IPS DF 6.9 (cell line): Measurements from ENCODE around the gene METTL16.

ENCODE experiments used
- DNase-seq: peaks from one replicate; pipeline ENCODE4 v3.0.0-alpha.2; 2013; ENCODE audit warnings: low read depth, low spot score
- H3K27ac ChIP-seq: one replicate; pipeline ENCODE4 v1.5.1; 2013; ENCODE audit warnings: low read length, control low read depth
- H3K27me3 ChIP-seq: 2 replicates; pipeline ENCODE4 v1.6.1; 2013; ENCODE audit warnings: mild to moderate bottlenecking, low read length; ENCODE audit not compliant: control insufficient read depth, insufficient read depth
- H3K36me3 ChIP-seq: 2 replicates; pipeline ENCODE4 v1.6.1; 2013; ENCODE audit warnings: low read length; ENCODE audit not compliant: control insufficient read depth, insufficient read depth
- H3K4me1 ChIP-seq: 2 replicates; pipeline ENCODE4 v1.6.1; 2013; ENCODE audit warnings: low read length; ENCODE audit not compliant: control insufficient read depth, insufficient read depth
- H3K4me3 ChIP-seq: 2 replicates; pipeline ENCODE4 v1.5.1; 2013; ENCODE audit warnings: mild to moderate bottlenecking, low read length
- H3K9me3 ChIP-seq: 2 replicates; pipeline ENCODE4 v1.6.1; 2013; ENCODE audit warnings: low read length, inconsistent platforms; ENCODE audit not compliant: control insufficient read depth, insufficient read depth
- WGBS: extraction: QIAGEN DNeasy Blood & Tissue Kit; methylation state at CpG from one replicate; pipeline ENCODE4 v1.1.7; 2013; ENCODE audit warnings: mixed read lengths, missing lambda C conversion rate; ENCODE audit not compliant: insufficient read length, insufficient coverage; 5-methylcytosine and 5-hydroxymethylcytosine counted together

The METTL16 gene

DNA sequence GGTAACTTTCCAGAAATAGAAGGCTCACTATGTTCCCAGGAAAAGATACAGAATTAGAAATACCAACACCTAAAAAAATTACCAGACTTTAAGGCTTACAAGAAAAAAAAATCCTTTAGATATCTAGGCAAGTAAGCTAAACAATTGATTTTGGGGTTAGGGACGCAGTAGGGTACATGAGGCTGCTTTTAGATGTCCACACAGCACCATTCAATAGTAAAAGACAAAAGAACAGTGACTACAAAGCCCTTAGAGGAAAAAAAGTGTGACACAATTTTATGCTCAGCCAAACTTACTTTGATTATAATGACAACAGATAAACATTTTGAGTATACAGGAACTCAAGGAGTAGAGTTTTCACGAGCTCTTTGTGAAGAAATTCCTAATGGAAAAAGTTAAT, 29.9 kb downstream of the METTL16 start:
- H3K27me3 ChIP-seq: no peaks in the 10 kb centered on the region
- no peak for DNase-seq
- H3K36me3 ChIP-seq: no peaks in the 10 kb centered on the region
- H3K4me3 ChIP-seq: no peak overlapping the region
- H3K9me3 ChIP-seq: no peaks in the 10 kb centered on the region
- H3K27ac ChIP-seq: no peak overlapping the region
- peaks cover 2% of the 10 kb centered on the region; the same call in 1 of the 2 replicates for H3K4me1 ChIP-seq
- WGBS: no CpG with 5 or more reads among the region's 2 CpGs

DNA sequence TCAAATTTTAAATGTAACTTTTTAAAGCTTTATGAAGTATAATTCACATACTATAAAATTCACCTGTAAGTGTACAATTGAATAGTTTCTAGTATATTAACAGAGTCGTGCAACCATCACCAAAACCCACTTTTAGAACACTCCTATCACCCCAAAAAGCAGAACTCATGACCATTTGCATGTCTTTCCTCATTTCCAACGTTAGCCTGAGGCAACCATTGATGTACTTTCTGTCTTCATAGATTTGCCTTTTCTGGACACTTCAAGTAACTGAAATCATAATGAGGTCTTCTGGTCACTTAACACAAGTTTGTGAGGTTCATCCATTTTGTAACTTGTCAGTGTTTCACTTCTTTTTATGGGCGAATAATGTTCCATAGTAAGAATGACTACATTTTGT, 33.2 kb downstream of the METTL16 start:
- no peak for DNase-seq
- H3K36me3 ChIP-seq: peaks cover 5% of the 10 kb centered on the region; the same call in 1 of the 2 replicates
- no peaks in the 10 kb centered on the region; the same call in 1 of the 2 replicates for H3K9me3 ChIP-seq
- no CpG with 5 or more reads among the region's 3 CpGs for WGBS
- H3K27ac ChIP-seq: no peak overlapping the region
- no peak overlapping the region for H3K4me3 ChIP-seq
- no peaks in the 10 kb centered on the region for H3K4me1 ChIP-seq
- H3K27me3 ChIP-seq: no peaks in the 10 kb centered on the region

DNA sequence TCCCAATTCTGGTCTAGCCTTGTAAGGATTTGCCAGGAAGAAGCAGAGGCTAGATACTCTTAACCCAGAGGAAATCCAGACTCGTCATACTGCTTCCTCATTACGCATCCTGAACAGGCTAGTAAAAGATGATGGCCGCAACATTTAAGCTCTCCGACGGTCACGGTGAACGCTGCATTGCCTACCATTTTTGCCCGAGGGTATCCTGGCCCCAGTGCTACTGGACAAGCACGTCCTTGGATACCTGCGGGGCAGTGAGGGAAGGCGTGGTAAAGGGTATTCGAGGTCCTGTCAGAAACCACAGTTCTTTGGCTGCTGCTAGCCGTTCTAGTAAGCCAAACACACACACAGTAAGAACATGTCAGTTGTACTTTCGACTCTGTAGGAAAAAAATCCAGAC, 36.6 kb downstream of the METTL16 start:
- Histone ChIP-seq H3K9me3 (no peaks in the 10 kb centered on the region; the same call in 1 of the 2 replicates), H3K4me3 (no peak overlapping the region), H3K4me1 (no peaks in the 10 kb centered on the region), H3K36me3 (peaks cover 5% of the 10 kb centered on the region; the same call in 1 of the 2 replicates), H3K27me3 (no peaks in the 10 kb centered on the region), H3K27ac (no peak overlapping the region)
- no peak for DNase-seq
- no CpG with 5 or more reads among the region's 14 CpGs for WGBS

DNA sequence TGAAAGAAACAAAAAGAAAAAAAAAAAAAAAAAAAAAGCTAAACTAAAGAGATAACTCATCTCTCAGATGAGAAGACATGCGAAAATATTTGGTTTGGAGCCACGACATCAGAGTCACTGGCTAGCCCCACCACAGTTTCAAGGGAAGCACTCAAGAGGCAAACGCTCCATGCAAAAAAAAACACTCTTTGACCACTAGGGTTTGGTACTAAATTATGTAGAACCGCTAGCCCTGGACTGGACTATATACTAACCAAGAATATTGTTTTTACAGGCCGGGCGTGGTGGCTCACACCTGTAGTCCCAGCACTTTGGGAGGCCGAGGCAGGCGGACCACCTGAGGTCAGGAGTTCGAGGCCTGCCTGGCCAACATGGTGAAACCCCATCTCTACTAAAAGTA, 37.3 kb downstream of the METTL16 start:
- no peak for DNase-seq
- Histone ChIP-seq H3K27ac (no peak overlapping the region), H3K36me3 (peaks cover 5% of the 10 kb centered on the region; the same call in 1 of the 2 replicates), H3K4me3 (no peak overlapping the region), H3K27me3 (no peaks in the 10 kb centered on the region), H3K4me1 (no peaks in the 10 kb centered on the region), H3K9me3 (no peaks in the 10 kb centered on the region; the same call in 1 of the 2 replicates)
- no CpG with 5 or more reads among the region's 9 CpGs for WGBS

DNA sequence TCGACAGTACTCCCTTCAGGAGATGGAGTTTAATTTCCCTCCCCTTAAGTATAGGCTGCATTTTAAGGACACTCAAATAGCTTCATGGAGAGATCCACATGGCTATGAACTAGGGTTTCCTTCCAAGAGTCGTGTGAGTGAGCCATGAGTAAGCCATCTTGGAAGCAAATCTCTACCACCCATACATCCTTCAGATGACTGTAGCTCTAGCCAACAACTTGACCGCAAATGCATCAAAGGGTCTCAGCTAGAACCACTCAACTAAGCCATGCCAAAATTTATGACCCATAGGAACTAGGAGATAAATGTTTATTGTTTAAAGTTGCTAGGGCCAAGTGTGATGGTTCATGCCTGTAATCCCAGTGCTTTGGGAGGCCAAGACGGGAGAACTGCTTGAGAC, 43.4 kb downstream of the METTL16 start:
- DNase-seq: no peak
- Histone ChIP-seq H3K27me3 (no peaks in the 10 kb centered on the region), H3K4me3 (no peak overlapping the region), H3K27ac (no peak overlapping the region), H3K36me3 (peaks cover 13% of the 10 kb centered on the region; the same call in 1 of the 2 replicates), H3K9me3 (no peaks in the 10 kb centered on the region), H3K4me1 (no peaks in the 10 kb centered on the region)
- WGBS: no CpG with 5 or more reads among the region's 4 CpGs

DNA sequence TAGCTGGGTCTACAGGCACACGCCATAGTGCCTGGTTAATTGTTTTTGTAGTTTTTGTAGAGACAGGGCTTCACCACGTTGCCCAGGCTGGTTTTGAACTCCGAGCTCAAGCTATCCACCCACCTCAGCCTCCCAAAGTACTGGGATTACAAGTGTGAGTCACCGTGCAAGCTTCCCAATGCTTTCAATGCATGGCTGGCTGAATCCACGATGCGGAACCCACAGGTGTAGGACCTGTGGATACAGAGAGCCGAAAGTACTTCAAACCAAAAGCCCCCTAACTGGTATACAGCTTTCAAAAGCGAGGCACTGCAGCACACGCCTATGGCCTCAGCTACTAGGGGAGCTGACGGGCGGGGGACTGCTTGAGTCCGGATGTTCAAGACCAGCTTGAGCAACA, 44.8 kb downstream of the METTL16 start:
- Histone ChIP-seq H3K36me3 (peaks cover 18% of the 10 kb centered on the region; the same call in 1 of the 2 replicates), H3K4me1 (no peaks in the 10 kb centered on the region), H3K27me3 (no peaks in the 10 kb centered on the region), H3K9me3 (no peaks in the 10 kb centered on the region), H3K27ac (no peak overlapping the region), H3K4me3 (no peak overlapping the region)
- WGBS: no CpG with 5 or more reads among the region's 12 CpGs
- no peak for DNase-seq

DNA sequence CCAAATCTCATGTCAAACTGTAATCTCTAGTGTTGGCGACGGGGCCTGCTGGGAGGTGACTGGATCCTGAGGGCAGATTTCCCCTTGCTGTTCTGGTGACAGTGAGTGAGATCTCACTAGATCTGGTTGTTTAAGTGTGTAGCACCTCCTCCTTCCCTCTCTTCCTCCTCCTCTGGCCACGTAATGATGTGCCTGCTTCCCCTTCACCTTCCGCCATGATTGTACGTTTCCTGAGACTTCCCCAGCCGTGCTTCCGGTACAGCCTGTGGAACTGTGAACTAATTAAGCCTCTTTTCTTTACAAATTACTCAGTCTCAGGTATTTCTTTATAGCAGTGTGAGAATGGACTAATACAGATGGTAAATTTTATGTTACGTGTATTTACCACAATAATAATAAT, 49.2 kb downstream of the METTL16 start:
- Histone ChIP-seq H3K27ac (no peak overlapping the region), H3K9me3 (no peaks in the 10 kb centered on the region), H3K4me3 (no peak overlapping the region), H3K27me3 (no peaks in the 10 kb centered on the region), H3K4me1 (no peaks in the 10 kb centered on the region), H3K36me3 (peaks cover 19% of the 10 kb centered on the region; the same call in 1 of the 2 replicates)
- DNase-seq: no peak
- no CpG with 5 or more reads among the region's 8 CpGs for WGBS

DNA sequence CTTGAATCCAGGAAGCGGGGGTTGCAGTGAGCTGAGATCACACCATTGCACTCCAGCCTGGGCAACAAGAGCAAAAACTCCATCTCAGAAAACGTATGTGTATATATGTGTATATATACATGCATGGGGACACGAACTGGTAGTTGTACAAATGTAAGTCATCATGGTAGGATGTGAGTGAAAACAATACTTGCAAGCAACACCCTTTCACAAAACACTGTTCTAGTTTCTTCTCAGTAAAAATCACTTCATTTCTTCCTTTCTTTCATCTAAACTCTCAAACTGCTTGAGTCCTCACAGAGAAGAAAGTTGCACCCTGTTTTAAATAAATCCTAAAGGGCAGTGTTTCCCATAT, 51.8 kb downstream of the METTL16 start:
- Histone ChIP-seq H3K4me3 (no peak overlapping the region), H3K36me3 (peaks cover 18% of the 10 kb centered on the region; the same call in 1 of the 2 replicates), H3K27me3 (no peaks in the 10 kb centered on the region), H3K27ac (no peak overlapping the region), H3K4me1 (no peaks in the 10 kb centered on the region), H3K9me3 (no peaks in the 10 kb centered on the region)
- WGBS: no CpG with 5 or more reads among the region's 3 CpGs
- DNase-seq: no peak

DNA sequence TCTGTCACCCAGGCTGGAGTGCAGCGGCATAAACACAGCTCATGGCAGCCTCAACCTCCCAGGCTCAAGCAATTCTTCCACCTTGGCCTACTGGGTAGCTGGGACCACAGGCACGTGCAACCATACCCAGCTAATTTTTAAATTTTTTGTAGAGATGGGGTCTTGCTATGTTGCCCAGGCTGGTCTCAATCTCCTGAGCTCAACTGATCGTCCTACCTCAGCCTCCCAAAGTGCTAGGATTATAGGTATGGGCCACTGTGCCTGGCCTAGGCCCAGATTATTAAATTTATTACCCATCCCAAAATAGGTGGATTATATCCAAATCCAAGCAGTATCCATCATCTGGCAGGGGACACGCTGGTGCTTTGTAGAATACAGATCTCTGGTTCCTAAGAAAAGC, 53.8 kb downstream of the METTL16 start:
- H3K36me3 ChIP-seq: peaks cover 12% of the 10 kb centered on the region; the same call in 1 of the 2 replicates
- no peak for DNase-seq
- H3K4me1 ChIP-seq: no peaks in the 10 kb centered on the region
- H3K27ac ChIP-seq: no peak overlapping the region
- WGBS: no CpG with 5 or more reads among the region's 4 CpGs
- no peaks in the 10 kb centered on the region for H3K27me3 ChIP-seq
- no peak overlapping the region for H3K4me3 ChIP-seq
- H3K9me3 ChIP-seq: no peaks in the 10 kb centered on the region

DNA sequence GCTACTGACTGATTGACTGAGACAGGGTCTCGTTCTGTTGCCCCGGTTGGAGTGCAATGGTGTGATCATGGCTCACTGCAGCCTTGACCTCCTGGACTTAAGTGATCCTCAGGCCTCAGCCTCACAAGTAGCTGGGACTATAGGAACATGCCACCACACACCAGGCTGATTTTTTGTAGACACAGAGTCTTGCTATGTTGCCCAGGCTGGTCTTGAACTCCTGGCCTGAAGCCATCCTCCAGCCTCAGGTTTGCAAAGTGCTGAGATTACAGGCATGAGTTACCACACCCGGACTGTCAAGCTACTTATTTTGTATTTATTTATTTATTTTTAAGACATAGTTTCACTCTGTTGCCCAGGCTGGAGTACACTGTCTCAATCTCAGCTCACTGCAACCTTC, 55.2 kb downstream of the METTL16 start:
- H3K27me3 ChIP-seq: no peaks in the 10 kb centered on the region
- H3K4me1 ChIP-seq: no peaks in the 10 kb centered on the region
- H3K4me3 ChIP-seq: no peak overlapping the region
- WGBS: no CpG with 5 or more reads among the region's 3 CpGs
- DNase-seq: no peak
- no peak overlapping the region for H3K27ac ChIP-seq
- H3K36me3 ChIP-seq: peaks cover 8% of the 10 kb centered on the region; the same call in 1 of the 2 replicates
- no peaks in the 10 kb centered on the region for H3K9me3 ChIP-seq

DNA sequence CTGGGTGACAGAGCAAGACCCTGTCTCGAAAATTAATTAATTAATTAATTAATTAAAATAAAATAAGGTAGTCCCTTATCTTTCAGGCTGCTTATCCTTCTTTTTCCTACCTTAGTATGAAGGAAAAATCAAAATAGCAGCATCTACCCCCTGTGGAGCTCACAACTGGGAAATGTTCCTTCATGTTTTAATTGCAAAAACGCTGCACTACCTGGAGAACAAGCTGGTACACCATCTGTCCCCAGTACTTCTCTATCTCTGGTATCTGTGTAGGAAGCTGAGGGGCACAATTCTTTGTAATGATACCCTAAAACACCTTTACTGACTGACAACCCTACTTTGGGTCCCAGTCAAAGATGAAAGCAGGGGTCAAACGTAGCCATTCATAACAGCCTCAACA, 55.7 kb downstream of the METTL16 start:
- Histone ChIP-seq H3K27me3 (no peaks in the 10 kb centered on the region), H3K36me3 (peaks cover 6% of the 10 kb centered on the region; the same call in 1 of the 2 replicates), H3K4me1 (no peaks in the 10 kb centered on the region), H3K9me3 (no peaks in the 10 kb centered on the region), H3K27ac (no peak overlapping the region), H3K4me3 (no peak overlapping the region)
- no peak for DNase-seq
- WGBS: no CpG with 5 or more reads among the region's 3 CpGs
